Measurements from ENCODE around the gene FRG2C.
"Not testable (repeated sequence)": the region's sequence is repeated elsewhere in the genome, so short reads cannot be mapped to it uniquely, and the experiment has no call there.

GRCh38 chr3:75670298-75671286 lies 6.5 kb downstream of the FRG2C start:
- not testable (repeated sequence) for TF ChIP-seq REST (IDR thresholded peaks at IDR 0.05; ENCODE audit: insufficient replicate concordance, low read depth); CTCF (IDR thresholded peaks at IDR 0.05; ENCODE audit: insufficient read depth, low read length)

All from HL-60 (cell line).